ENCODE measurements around the gene DRD3. TPM values are rescaled to one million over a fixed set of nuclear protein-coding genes. Genes with fewer than 3 reads are reported as not detected.

The DRD3 gene
- polyA plus RNA-seq, 6 donors from 2014 or later, result not detected

- H3K4me1 Mint-ChIP-seq, result no peaks in the 10 kb centered on the region
- no peak overlapping the region for H3K4me3 Mint-ChIP-seq
- no peaks in the 10 kb centered on the region for H3K36me3 Mint-ChIP-seq
- no peak overlapping the region for H3K27ac Mint-ChIP-seq
- H3K27me3 Mint-ChIP-seq, result peaks cover 3 to 17% (median 11%) of the 10 kb centered on the region in 3 donors
- no peaks in the 10 kb centered on the region for H3K9me3 Mint-ChIP-seq
- no peak for ATAC-seq (ENCODE audit: low read depth in 2 of 2)
- no peak for DNase-seq
Observed at GRCh38 chr3:114168150-114168549, 10.7 kb downstream of the DRD3 start.

- no peak overlapping the region for H3K27ac Mint-ChIP-seq
- peaks cover 0 to 5% (median 4%) of the 10 kb centered on the region in 3 donors for H3K4me1 Mint-ChIP-seq
- no peak for DNase-seq
- H3K27me3 Mint-ChIP-seq, result peaks cover 14 to 23% (median 14%) of the 10 kb centered on the region in 3 donors
- H3K9me3 Mint-ChIP-seq, result no peaks in the 10 kb centered on the region
- no peak for ATAC-seq (ENCODE audit: low read depth in 2 of 2)
- no peaks in the 10 kb centered on the region for H3K36me3 Mint-ChIP-seq
- H3K4me3 Mint-ChIP-seq, result no peak overlapping the region
Observed at GRCh38 chr3:114157321-114157720, 21.5 kb downstream of the DRD3 start.

- peaks cover 0 to 5% (median 4%) of the 10 kb centered on the region in 3 donors for H3K4me1 Mint-ChIP-seq
- no peaks in the 10 kb centered on the region for H3K9me3 Mint-ChIP-seq
- H3K36me3 Mint-ChIP-seq, result no peaks in the 10 kb centered on the region
- DNase-seq, result peak; percentile 12
- no peak for ATAC-seq (ENCODE audit: low read depth in 2 of 2)
- no peak overlapping the region for H3K4me3 Mint-ChIP-seq
- H3K27ac Mint-ChIP-seq, result peak overlapping the region in 1 of 6 donors; percentile 48
- H3K27me3 Mint-ChIP-seq, result peaks cover 10 to 23% (median 14%) of the 10 kb centered on the region in 3 donors
Observed at GRCh38 chr3:114155370-114155821, 23.5 kb downstream of the DRD3 start.

- Mint-ChIP-seq H3K4me1 (peaks cover 0 to 5% (median 4%) of the 10 kb centered on the region in 3 donors), H3K36me3 (no peaks in the 10 kb centered on the region), H3K27ac (peak overlapping the region in 1 of 6 donors; percentile 36), H3K27me3 (peaks cover 10 to 22% (median 12%) of the 10 kb centered on the region in 3 donors), H3K4me3 (no peak overlapping the region), H3K9me3 (no peaks in the 10 kb centered on the region)
- no peak for DNase-seq
- ATAC-seq (ENCODE audit: low read depth in 2 of 2), result no peak
Observed at GRCh38 chr3:114154321-114154821, 24.5 kb downstream of the DRD3 start.

GRCh38 chr3:114152519-114153151 lies 26.2 kb downstream of the DRD3 start:
- Mint-ChIP-seq H3K4me3 (peak overlapping the region in 7 of 8 donors; percentile 63 to 87 (median 80)), H3K36me3 (no peaks in the 10 kb centered on the region), H3K27me3 (peaks cover 0 to 8% (median 4%) of the 10 kb centered on the region in 3 donors), H3K4me1 (peaks cover 0 to 4% (median 0%) of the 10 kb centered on the region in 3 donors), H3K27ac (peak overlapping the region in 3 of 6 donors; percentile 21 to 73 (median 62)), H3K9me3 (no peaks in the 10 kb centered on the region)
- DNase-seq, result peak; percentile 74
- ATAC-seq (ENCODE audit: low read depth in 2 of 2), result peak; percentile 91 to 94

- H3K4me3 Mint-ChIP-seq, result no peak overlapping the region
- DNase-seq (no peak), ATAC-seq (ENCODE audit: low read depth in 2 of 2) (no peak)
- peaks cover 0 to 3% (median 0%) of the 10 kb centered on the region in 3 donors for H3K4me1 Mint-ChIP-seq
- no peak overlapping the region for H3K27ac Mint-ChIP-seq
- H3K9me3 Mint-ChIP-seq, result no peaks in the 10 kb centered on the region
- no peaks in the 10 kb centered on the region for H3K27me3 Mint-ChIP-seq
- no peaks in the 10 kb centered on the region for H3K36me3 Mint-ChIP-seq
Observed at GRCh38 chr3:114151091-114151490, 27.8 kb downstream of the DRD3 start.

- ATAC-seq (ENCODE audit: low read depth in 2 of 2) (no peak), DNase-seq (no peak)
- Mint-ChIP-seq H3K36me3 (no peaks in the 10 kb centered on the region), H3K4me1 (no peaks in the 10 kb centered on the region), H3K27me3 (no peaks in the 10 kb centered on the region), H3K4me3 (no peak overlapping the region), H3K9me3 (no peaks in the 10 kb centered on the region), H3K27ac (no peak overlapping the region)
Observed at GRCh38 chr3:114147251-114147650, 31.6 kb downstream of the DRD3 start.

GRCh38 chr3:114144909-114145688 lies 33.8 kb downstream of the DRD3 start:
- no peak for ATAC-seq (ENCODE audit: low read depth in 2 of 2)
- peaks cover 0 to 6% (median 1%) of the 10 kb centered on the region in 3 donors for H3K27me3 Mint-ChIP-seq
- H3K4me1 Mint-ChIP-seq, result no peaks in the 10 kb centered on the region
- no peak for DNase-seq
- no peaks in the 10 kb centered on the region for H3K9me3 Mint-ChIP-seq
- no peak overlapping the region for H3K4me3 Mint-ChIP-seq
- no peaks in the 10 kb centered on the region for H3K36me3 Mint-ChIP-seq
- H3K27ac Mint-ChIP-seq, result no peak overlapping the region

- Mint-ChIP-seq H3K27me3 (peaks cover under 1 to 12% (median 6%) of the 10 kb centered on the region in 3 donors), H3K27ac (peak overlapping the region in 1 of 6 donors; percentile 67), H3K4me1 (no peaks in the 10 kb centered on the region), H3K9me3 (no peaks in the 10 kb centered on the region), H3K4me3 (no peak overlapping the region), H3K36me3 (no peaks in the 10 kb centered on the region)
- DNase-seq, result no peak
- no peak for ATAC-seq (ENCODE audit: low read depth in 2 of 2)
Observed at GRCh38 chr3:114143817-114144216, 35.0 kb downstream of the DRD3 start.

- Mint-ChIP-seq H3K27me3 (peaks cover 6 to 12% (median 10%) of the 10 kb centered on the region in 3 donors), H3K4me3 (no peak overlapping the region), H3K9me3 (peaks cover 0 to 5% (median 0%) of the 10 kb centered on the region in 7 donors), H3K27ac (no peak overlapping the region), H3K4me1 (no peaks in the 10 kb centered on the region), H3K36me3 (no peaks in the 10 kb centered on the region)
- DNase-seq (no peak), ATAC-seq (ENCODE audit: low read depth in 2 of 2) (no peak)
Observed at GRCh38 chr3:114139836-114140235, 39.0 kb downstream of the DRD3 start.

- DNase-seq, result no peak
- Mint-ChIP-seq H3K9me3 (peaks cover 0 to 5% (median 0%) of the 10 kb centered on the region in 7 donors), H3K4me3 (no peak overlapping the region), H3K27ac (no peak overlapping the region), H3K4me1 (no peaks in the 10 kb centered on the region), H3K36me3 (no peaks in the 10 kb centered on the region), H3K27me3 (peaks cover 0 to 11% (median 10%) of the 10 kb centered on the region in 3 donors)
- ATAC-seq (ENCODE audit: low read depth in 2 of 2), result no peak
Observed at GRCh38 chr3:114133947-114134346, 44.9 kb downstream of the DRD3 start.

GRCh38 chr3:114132500-114132899 lies 46.4 kb downstream of the DRD3 start:
- H3K4me1 Mint-ChIP-seq, result no peaks in the 10 kb centered on the region
- H3K4me3 Mint-ChIP-seq, result no peak overlapping the region
- no peak for ATAC-seq (ENCODE audit: low read depth in 2 of 2)
- peaks cover 0 to 11% (median 5%) of the 10 kb centered on the region in 3 donors for H3K27me3 Mint-ChIP-seq
- H3K36me3 Mint-ChIP-seq, result no peaks in the 10 kb centered on the region
- H3K27ac Mint-ChIP-seq, result no peak overlapping the region
- no peak for DNase-seq
- H3K9me3 Mint-ChIP-seq, result peaks cover 0 to 2% (median 0%) of the 10 kb centered on the region in 7 donors

GRCh38 chr3:114128826-114129225 lies 50.0 kb downstream of the DRD3 start:
- Mint-ChIP-seq H3K4me3 (no peak overlapping the region), H3K27ac (no peak overlapping the region), H3K27me3 (peaks cover under 1 to 11% (median 2%) of the 10 kb centered on the region in 3 donors), H3K4me1 (no peaks in the 10 kb centered on the region), H3K9me3 (peaks cover 0 to 2% (median 0%) of the 10 kb centered on the region in 7 donors), H3K36me3 (no peaks in the 10 kb centered on the region)
- DNase-seq, result no peak
- ATAC-seq (ENCODE audit: low read depth in 2 of 2), result no peak

Data from naive B cell (primary cell).